Neural progenitor cell (in vitro differentiated cells): ENCODE results near the gene DNASE2. TPM values are rescaled to one million over a fixed set of nuclear protein-coding genes. Genes with fewer than 3 reads are reported as not detected.

ENCODE experiments used
- DNase-seq: peaks from one replicate; pipeline ENCODE4 v3.0.0-alpha.2; 2016; ENCODE audit warnings: low spot score
- H2AFZ ChIP-seq: fragments of 200-600 bp; sonication (generic); replicated peaks from 2 replicates; pipeline ENCODE4 v1.6.1; 2016; ENCODE audit warnings: antibody characterized with exemption
- H3F3A ChIP-seq: fragments of 200-600 bp; sonication (generic); 2 replicates; pipeline ENCODE4 v1.6.1; 2016; ENCODE audit warnings: antibody characterized with exemption, low read depth
- H3K27ac ChIP-seq: fragments of 200-600 bp; sonication (generic); 2 replicates; pipeline ENCODE4 v1.5.1; 2016; ENCODE audit warnings: mild to moderate bottlenecking
- H3K27me3 ChIP-seq: fragments of 200-600 bp; sonication (generic); 2 replicates; pipeline ENCODE4 v1.6.1; 2016; ENCODE audit warnings: mild to moderate bottlenecking, moderate library complexity
- H3K36me3 ChIP-seq: fragments of 200-600 bp; sonication (generic); 2 replicates; pipeline ENCODE4 v1.5.1; 2016
- H3K4me1 ChIP-seq: fragments of 200-600 bp; sonication (generic); 2 replicates; pipeline ENCODE4 v1.6.1; 2016; ENCODE audit warnings: mixed run types
- H3K4me2 ChIP-seq: fragments of 200-600 bp; sonication (generic); 2 replicates; pipeline ENCODE4 v1.6.1; 2016
- H3K4me3 ChIP-seq: fragments of 200-600 bp; sonication (generic); 2 replicates; pipeline ENCODE4 v1.5.1; 2016
- H3K79me2 ChIP-seq: fragments of 200-600 bp; sonication (generic); 2 replicates; pipeline ENCODE4 v1.6.1; 2016; ENCODE audit warnings: low read depth
- H3K9ac ChIP-seq: fragments of 200-600 bp; sonication (generic); 2 replicates; pipeline ENCODE4 v1.6.1; 2016
- H3K9me3 ChIP-seq: fragments of 200-600 bp; sonication (generic); 2 replicates; pipeline ENCODE4 v1.5.1; 2016; ENCODE audit warnings: low read depth
- H4K20me1 ChIP-seq: fragments of 200-600 bp; sonication (generic); 2 replicates; pipeline ENCODE4 v1.6.1; 2016; ENCODE audit warnings: low read depth
- H3K27ac Mint-ChIP-seq: 3 replicates; pipeline ENCODE4 v1.8.0; 2021; ENCODE audit warnings: mixed read lengths
- H3K27me3 Mint-ChIP-seq: 2 replicates; pipeline ENCODE4 v1.8.0; 2022; ENCODE audit warnings: low read depth, mild to moderate bottlenecking, inconsistent platforms, moderate library complexity, mixed read lengths; ENCODE audit not compliant: insufficient read depth
- H3K36me3 Mint-ChIP-seq: 3 replicates; pipeline ENCODE4 v1.8.0; 2021; ENCODE audit warnings: mixed read lengths
- H3K4me1 Mint-ChIP-seq: 3 replicates; pipeline ENCODE4 v1.8.0; 2021; ENCODE audit warnings: mixed read lengths
- H3K4me3 Mint-ChIP-seq: 3 replicates; pipeline ENCODE4 v1.8.0; 2021; ENCODE audit warnings: mild to moderate bottlenecking, moderate library complexity, mixed read lengths
- H3K9me3 Mint-ChIP-seq: 3 replicates; pipeline ENCODE4 v1.8.0; 2020; ENCODE audit warnings: mixed read lengths
- CTCF ChIP-seq: fragments of 200-600 bp; sonication (generic); IDR thresholded peaks from 2 replicates; pipeline ENCODE4 v1.5.1; 2017; ENCODE audit warnings: antibody characterized with exemption, mild to moderate bottlenecking
- EZH2 ChIP-seq: fragments of 200-600 bp; sonication (generic); IDR thresholded peaks from 2 replicates; pipeline ENCODE4 v1.6.1; 2017; ENCODE audit warnings: antibody characterized with exemption, mild to moderate bottlenecking, moderate library complexity
- EZH2phosphoT487 ChIP-seq: fragments of 200-600 bp; sonication (generic); IDR thresholded peaks from 2 replicates; pipeline ENCODE4 v1.6.1; 2017; ENCODE audit warnings: antibody characterized with exemption
- total RNA-seq: library from RNA; depleted of rRNA; stranded (reverse); fragments of >200 nt; gene quantifications from 2 replicates; pipeline ENCODE4 v1.2.3, GENCODE V29; 2015; ENCODE audit warnings: low replicate concordance

The DNASE2 gene
- total RNA-seq, 1 donor from 2014 or later = 8.7 TPM

GRCh38 chr19:12833738-12834565, 47.3 kb downstream of the DNASE2 start:
- Histone ChIP-seq H3K9me3 (no peaks in the 10 kb centered on the region), H4K20me1 (peaks cover 51% of the 10 kb centered on the region), H3K4me3 (peak overlapping the region; percentile 78), H3F3A (peaks cover 51% of the 10 kb centered on the region), H3K27me3 (peaks cover 97% of the 10 kb centered on the region), H3K9ac (no peak overlapping the region), H3K36me3 (no peaks in the 10 kb centered on the region), H3K79me2 (no peaks in the 10 kb centered on the region), H3K4me1 (no peaks in the 10 kb centered on the region), H3K4me2 (peak overlapping the region; percentile 89), H2AFZ (peak overlapping the region; percentile 83), H3K27ac (no peak overlapping the region)
- Mint-ChIP-seq H3K36me3 (no peaks in the 10 kb centered on the region), H3K27ac (no peak overlapping the region), H3K4me1 (peaks cover 33% of the 10 kb centered on the region), H3K4me3 (peak overlapping the region; percentile 83), H3K9me3 (peaks cover 4% of the 10 kb centered on the region), H3K27me3 (peaks cover 54% of the 10 kb centered on the region)
- DNase-seq = peak; percentile 81
- TF ChIP-seq EZH2phosphoT487 (peak; percentile 42), CTCF (no peak)

GRCh38 chr19:12833418-12833737, 47.9 kb downstream of the DNASE2 start:
- Mint-ChIP-seq H3K4me3 (peak overlapping the region; percentile 76), H3K27ac (no peak overlapping the region)
- peak overlapping the region; percentile 78 for H3K4me3 ChIP-seq

GRCh38 chr19:12828494-12828893, 52.8 kb downstream of the DNASE2 start:
- H3K27me3 Mint-ChIP-seq = peaks cover 45% of the 10 kb centered on the region
- no peaks in the 10 kb centered on the region for H3K4me1 ChIP-seq
- TF ChIP-seq EZH2 (no peak), CTCF (no peak), EZH2phosphoT487 (no peak)
- peaks cover 11% of the 10 kb centered on the region for H3K9me3 Mint-ChIP-seq
- H3K4me1 Mint-ChIP-seq = peaks cover 23% of the 10 kb centered on the region
- H3K9me3 ChIP-seq = no peaks in the 10 kb centered on the region
- no peaks in the 10 kb centered on the region for H3K79me2 ChIP-seq
- H3K36me3 Mint-ChIP-seq = no peaks in the 10 kb centered on the region
- peaks cover 57% of the 10 kb centered on the region for H3K27me3 ChIP-seq
- peak; percentile 79 for DNase-seq
- no peak overlapping the region for H3K9ac ChIP-seq
- H3K4me3 ChIP-seq = peak overlapping the region; percentile 21
- H2AFZ ChIP-seq = no peak overlapping the region
- H3K36me3 ChIP-seq = no peaks in the 10 kb centered on the region
- peaks cover 48% of the 10 kb centered on the region for H4K20me1 ChIP-seq
- H3K4me2 ChIP-seq = peak overlapping the region; percentile 50
- H3K27ac ChIP-seq = no peak overlapping the region
- no peak overlapping the region for H3K27ac Mint-ChIP-seq
- H3K4me3 Mint-ChIP-seq = no peak overlapping the region
- H3F3A ChIP-seq = peaks cover 37% of the 10 kb centered on the region

More at GRCh38 chr19:12833418-12833737, 47.9 kb downstream of the DNASE2 start:
- peaks cover 57% of the 10 kb centered on the region for H4K20me1 ChIP-seq
- peak overlapping the region; percentile 89 for H3K4me2 ChIP-seq
- H3K9me3 Mint-ChIP-seq = peaks cover 4% of the 10 kb centered on the region
- no peaks in the 10 kb centered on the region for H3K36me3 Mint-ChIP-seq
- H3K27ac ChIP-seq = no peak overlapping the region
- peaks cover 57% of the 10 kb centered on the region for H3F3A ChIP-seq
- no peaks in the 10 kb centered on the region for H3K36me3 ChIP-seq
- TF ChIP-seq CTCF (no peak), EZH2 (no peak), EZH2phosphoT487 (no peak)
- H3K9me3 ChIP-seq = no peaks in the 10 kb centered on the region
- no peak for DNase-seq
- H3K9ac ChIP-seq = no peak overlapping the region
- peaks cover 33% of the 10 kb centered on the region for H3K4me1 Mint-ChIP-seq
- no peaks in the 10 kb centered on the region for H3K4me1 ChIP-seq
- H3K27me3 Mint-ChIP-seq = peaks cover 55% of the 10 kb centered on the region
- H3K79me2 ChIP-seq = no peaks in the 10 kb centered on the region
- H2AFZ ChIP-seq = no peak overlapping the region
- H3K27me3 ChIP-seq = peaks cover 98% of the 10 kb centered on the region
